GM21526 (cell line): Measurements from ENCODE around the gene MYO1H.

Source experiments
- ATAC-seq: cut with Tn5 transposase; IDR thresholded peaks from one replicate; pipeline ENCODE4 v1.9.1; 2021; ENCODE audit warnings: moderate library complexity; ENCODE audit not compliant: unreplicated experiment, low FRiP score

Gene MYO1H

GRCh38 chr12:109489016-109489954, 141.6 kb downstream of the MYO1H start:
- ATAC-seq: no peak

DNA sequence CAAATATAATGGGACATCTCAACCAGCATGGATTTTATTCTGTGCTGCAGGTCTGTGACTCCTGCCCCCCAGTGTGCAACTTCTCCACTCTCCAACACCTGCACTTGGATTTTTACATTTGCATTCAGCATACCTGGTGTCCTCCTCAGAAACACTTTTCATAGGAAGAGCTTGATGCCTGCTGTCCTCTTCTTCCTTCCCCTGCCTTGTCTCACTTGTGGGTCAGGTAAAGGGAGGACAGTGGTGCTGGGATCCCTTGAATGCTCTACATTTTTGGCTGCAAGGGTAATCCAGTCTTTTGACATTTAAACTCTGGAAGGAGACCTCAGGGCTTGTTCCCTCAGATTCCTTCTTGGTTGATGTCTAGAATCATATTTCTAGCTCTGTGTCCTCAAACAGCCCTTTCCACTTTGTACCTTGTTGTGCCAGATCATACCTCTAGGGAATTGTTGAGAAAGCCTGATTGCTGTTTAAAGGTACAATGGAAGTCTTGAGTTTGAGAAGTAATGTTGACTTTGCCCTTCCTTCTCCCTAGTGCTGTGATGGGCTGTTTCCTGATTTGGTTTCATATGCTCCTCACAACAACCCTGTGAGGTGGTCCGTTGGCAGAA, 142.4 kb downstream of the MYO1H start:
- ATAC-seq: no peak

GRCh38 chr12:109491671-109492070, 144.0 kb downstream of the MYO1H start:
- no peak for ATAC-seq

GRCh38 chr12:109492371-109492770, 144.7 kb downstream of the MYO1H start:
- ATAC-seq: no peak

DNA sequence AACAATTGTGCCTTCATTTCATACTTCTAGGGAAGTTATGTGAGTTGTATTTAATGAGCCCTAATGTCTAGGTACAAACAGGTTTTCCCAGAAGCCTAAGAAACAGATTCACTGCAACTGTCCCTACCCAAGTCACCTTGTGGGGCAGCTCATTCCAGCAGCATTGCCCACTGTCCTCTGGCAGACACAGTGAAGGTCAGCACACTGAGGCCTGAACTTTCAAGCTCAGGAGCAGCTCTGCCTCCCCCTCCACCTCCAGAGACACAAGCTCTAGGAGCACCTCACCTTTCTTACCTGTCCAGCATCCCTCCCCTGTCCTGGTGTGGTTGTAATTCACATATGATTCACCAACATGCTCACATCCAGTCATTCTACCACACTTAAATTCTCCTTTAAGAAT, 145.4 kb downstream of the MYO1H start:
- no peak for ATAC-seq

DNA sequence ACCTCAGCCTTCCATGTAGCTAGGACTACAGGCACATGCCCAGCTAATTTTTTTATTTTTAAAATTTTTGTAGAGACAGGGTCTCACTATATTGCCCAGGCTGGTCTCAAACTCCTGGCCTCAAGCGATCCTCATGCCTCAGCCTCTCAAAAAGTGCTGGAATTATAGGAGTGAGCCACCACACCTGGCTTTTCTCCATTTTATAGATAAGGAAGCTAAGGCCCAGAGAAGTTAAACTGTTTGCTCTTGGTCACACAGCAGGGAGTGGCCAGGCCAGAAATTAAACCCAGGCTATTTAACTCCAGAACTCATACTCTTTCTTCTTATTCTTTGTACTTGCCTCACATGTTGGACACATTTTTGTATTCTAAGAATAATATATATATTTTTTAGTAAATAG, 146.2 kb downstream of the MYO1H start:
- ATAC-seq: no peak

DNA sequence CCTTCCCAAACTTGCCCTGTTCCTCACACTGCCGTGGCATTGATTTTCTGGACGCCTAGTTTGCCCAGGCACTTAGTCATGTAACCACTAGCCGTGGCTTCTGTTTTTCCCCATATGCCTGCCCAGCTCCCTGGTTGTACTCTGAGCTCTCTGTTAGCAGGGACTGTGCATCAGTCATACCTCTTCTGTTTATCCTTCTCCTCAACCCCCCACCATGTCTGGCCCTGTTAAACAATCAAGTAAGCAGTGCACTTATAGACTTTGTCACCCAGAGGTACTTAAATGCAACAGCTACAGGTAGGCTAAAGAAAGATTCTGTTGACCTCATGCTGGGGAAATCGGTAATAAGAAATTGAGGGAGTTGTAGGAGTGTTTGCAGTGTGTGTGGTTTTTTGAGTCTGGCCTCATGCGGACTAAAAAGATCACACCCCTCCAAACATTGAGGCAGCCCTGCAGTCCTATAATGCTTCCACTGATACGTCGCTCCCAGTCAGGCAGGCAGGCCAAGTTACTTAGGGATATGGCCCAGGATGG, 146.7 kb downstream of the MYO1H start:
- no peak for ATAC-seq

GRCh38 chr12:109495012-109495411, 147.3 kb downstream of the MYO1H start:
- ATAC-seq: no peak

GRCh38 chr12:109496306-109496705, 148.6 kb downstream of the MYO1H start:
- ATAC-seq: no peak

DNA sequence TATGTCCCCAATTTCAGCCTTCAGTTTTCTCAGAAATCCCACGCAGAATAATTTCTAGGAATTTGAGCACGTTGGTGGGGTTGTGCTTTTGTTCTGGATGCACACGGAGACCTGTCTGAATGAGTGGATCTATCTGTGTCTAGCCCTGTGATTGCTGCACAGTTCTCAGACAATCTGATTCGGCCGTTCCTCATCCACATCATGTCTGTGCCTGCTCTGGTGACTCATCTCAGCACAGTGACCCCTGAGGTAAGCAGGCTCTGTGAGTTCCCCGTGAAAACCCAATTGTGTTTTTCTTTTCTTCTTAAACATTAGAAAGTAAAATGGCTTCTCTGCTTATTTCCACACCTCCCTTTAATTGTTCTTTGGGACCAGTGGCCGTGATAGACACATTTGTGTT, 150.0 kb downstream of the MYO1H start:
- no peak for ATAC-seq
